WTC11 (cell line): ENCODE measurements around the gene TIAM2. TPM values are rescaled to one million over a fixed set of nuclear protein-coding genes. Genes with fewer than 3 reads are reported as not detected.

Experiments
- ATAC-seq: fragments of 200-7000 bp; cut with Tn5 transposase; 2 replicates; pipeline ENCODE4 v1.10.0; 2021; ENCODE audit warnings: mild to moderate bottlenecking, moderate library complexity
- CTCF ChIA-PET: fragments of 300-600 bp; sonication (Branson Sonifier 250); formaldehyde crosslinking; loops from one replicate; lab custom pipeline; 2021; ENCODE audit warnings: antibody characterized with exemption; lab: Charles Lee
- POLR2A ChIA-PET: fragments of 350-600 bp; sonication (Branson Sonifier 250); formaldehyde crosslinking; loops from one replicate; lab custom pipeline; 2021; ENCODE audit warnings: antibody characterized with exemption; lab: Charles Lee
- DNase-seq: peaks from one replicate; pipeline ENCODE4 v3.0.0; 2021; ENCODE audit warnings: low spot score
- H3K27ac Mint-ChIP-seq: 2 replicates; pipeline ENCODE4 v1.8.0; 2021; ENCODE audit warnings: mixed read lengths
- H3K27me3 Mint-ChIP-seq: 2 replicates; pipeline ENCODE4 v1.8.0; 2021; ENCODE audit warnings: low read depth, mild to moderate bottlenecking, moderate library complexity, mixed read lengths
- H3K36me3 Mint-ChIP-seq: 2 replicates; pipeline ENCODE4 v1.8.0; 2021; ENCODE audit warnings: mixed read lengths
- H3K4me1 Mint-ChIP-seq: 2 replicates; pipeline ENCODE4 v1.8.0; 2022; ENCODE audit warnings: mixed read lengths
- H3K4me3 Mint-ChIP-seq: 2 replicates; pipeline ENCODE4 v1.8.0; 2021; ENCODE audit warnings: mild to moderate bottlenecking, moderate library complexity, mixed read lengths
- H3K9me3 Mint-ChIP-seq: 2 replicates; pipeline ENCODE4 v1.8.0; 2021; ENCODE audit warnings: mixed read lengths
- AR ChIP-seq: fragments of 250-450 bp; sonication (Bioruptor Pico); IDR thresholded peaks from 2 replicates; pipeline ENCODE4 v1.9.0; 2021; ENCODE audit warnings: mild to moderate bottlenecking
- CBFB ChIP-seq: sonication (generic); formaldehyde crosslinking; IDR thresholded peaks from 2 replicates; pipeline ENCODE4 v1.8.1; 2022; ENCODE audit warnings: mild to moderate bottlenecking, low read depth, missing genetic modification reagents
- CREB1 ChIP-seq: sonication (generic); formaldehyde crosslinking; IDR thresholded peaks from 2 replicates; pipeline ENCODE4 v1.8.0; 2023; ENCODE audit warnings: mild to moderate bottlenecking, missing genetic modification reagents
- FOXJ3 ChIP-seq: sonication (generic); formaldehyde crosslinking; IDR thresholded peaks from 2 replicates; pipeline ENCODE4 v1.9.0; 2021; ENCODE audit warnings: missing genetic modification reagents, mild to moderate bottlenecking, borderline replicate concordance
- GRHL2 ChIP-seq: fragments of 250-450 bp; sonication (Bioruptor Pico); IDR thresholded peaks from 2 replicates; pipeline ENCODE4 v1.8.0; 2022; ENCODE audit warnings: mild to moderate bottlenecking, moderate library complexity; ENCODE audit not compliant: insufficient replicate concordance, severe bottlenecking
- HMGA2 ChIP-seq: fragments of 250-450 bp; sonication (Bioruptor Pico); IDR thresholded peaks from 2 replicates; pipeline ENCODE4 v1.4.0; 2021; ENCODE audit warnings: mild to moderate bottlenecking, moderate library complexity
- JAZF1 ChIP-seq: fragments of 250-450 bp; sonication (Bioruptor Pico); IDR thresholded peaks from 2 replicates; pipeline ENCODE4 v1.9.0; 2021; ENCODE audit warnings: moderate library complexity, mild to moderate bottlenecking, inconsistent platforms
- NFATC4 ChIP-seq: fragments of 250-450 bp; sonication (Bioruptor Pico); IDR thresholded peaks from 2 replicates; pipeline ENCODE4 v1.9.0; 2021; ENCODE audit warnings: mild to moderate bottlenecking
- NFE2L1 ChIP-seq: sonication (generic); formaldehyde crosslinking; IDR thresholded peaks from 2 replicates; pipeline ENCODE4 v1.8.1; 2023; ENCODE audit warnings: missing genetic modification reagents
- NR1H2 ChIP-seq: sonication (generic); formaldehyde crosslinking; IDR thresholded peaks from 2 replicates; pipeline ENCODE4 v1.9.0; 2021; ENCODE audit warnings: mild to moderate bottlenecking, moderate library complexity, missing genetic modification reagents
- NR3C1 ChIP-seq: sonication (generic); formaldehyde crosslinking; conservative IDR thresholded peaks from 2 replicates; pipeline ENCODE4 v1.8.1; 2023; ENCODE audit warnings: low read depth, mild to moderate bottlenecking, missing genetic modification reagents
- RELA ChIP-seq: sonication (generic); formaldehyde crosslinking; IDR thresholded peaks from 2 replicates; pipeline ENCODE4 v1.8.1; 2022; ENCODE audit warnings: missing genetic modification reagents, mild to moderate bottlenecking, borderline replicate concordance
- SP1 ChIP-seq: sonication (generic); formaldehyde crosslinking; conservative IDR thresholded peaks from 2 replicates; pipeline ENCODE4 v1.8.1; 2022; ENCODE audit warnings: missing genetic modification reagents
- TCF7 ChIP-seq: sonication (generic); formaldehyde crosslinking; IDR thresholded peaks from 2 replicates; pipeline ENCODE4 v1.8.0; 2022; ENCODE audit warnings: mild to moderate bottlenecking, low read depth, missing genetic modification reagents, moderate library complexity
- ZNF121 ChIP-seq: sonication (generic); formaldehyde crosslinking; IDR thresholded peaks from 2 replicates; pipeline ENCODE4 v1.8.0; 2023; ENCODE audit warnings: missing genetic modification reagents
- ZNF263 ChIP-seq: sonication (generic); formaldehyde crosslinking; IDR thresholded peaks from 2 replicates; pipeline ENCODE4 v1.8.1; 2022; ENCODE audit warnings: low read depth, mild to moderate bottlenecking, moderate library complexity, missing genetic modification reagents
- ZNF281 ChIP-seq: sonication (generic); formaldehyde crosslinking; IDR thresholded peaks from 2 replicates; pipeline ENCODE4 v1.8.0; 2023; ENCODE audit warnings: mild to moderate bottlenecking, missing genetic modification reagents
- ZNF512 ChIP-seq: sonication (generic); formaldehyde crosslinking; IDR thresholded peaks from 2 replicates; pipeline ENCODE4 v1.8.1; 2022; ENCODE audit warnings: missing genetic modification reagents, borderline replicate concordance
- total RNA-seq: library from RNA; stranded (reverse); gene quantifications from 3 replicates; pipeline ENCODE4 v1.2.3, GENCODE V29; 2021
- TF ChIP-seq, protein P1 (sequence below): sonication (generic); formaldehyde crosslinking; IDR thresholded peaks from 2 replicates; pipeline ENCODE4 v1.8.0; 2023; ENCODE audit warnings: missing genetic modification reagents
- TF ChIP-seq, protein P2 (sequence below): fragments of 250-450 bp; sonication (Bioruptor Pico); conservative IDR thresholded peaks from 2 replicates; pipeline ENCODE4 v1.9.0; 2021; ENCODE audit warnings: mild to moderate bottlenecking
- TF ChIP-seq, protein P3 (sequence below): sonication (generic); formaldehyde crosslinking; IDR thresholded peaks from 2 replicates; pipeline ENCODE4 v1.8.1; 2022; ENCODE audit warnings: low read depth, missing genetic modification reagents, borderline replicate concordance

Gene TIAM2
- total RNA-seq, 1 experiment from 2014 or later = 15.1 TPM

- CTCF ChIA-PET = no interaction called here
Observed at GRCh38 chr6:155077784-155078183, 82.7 kb downstream of the TIAM2 start.

DNA sequence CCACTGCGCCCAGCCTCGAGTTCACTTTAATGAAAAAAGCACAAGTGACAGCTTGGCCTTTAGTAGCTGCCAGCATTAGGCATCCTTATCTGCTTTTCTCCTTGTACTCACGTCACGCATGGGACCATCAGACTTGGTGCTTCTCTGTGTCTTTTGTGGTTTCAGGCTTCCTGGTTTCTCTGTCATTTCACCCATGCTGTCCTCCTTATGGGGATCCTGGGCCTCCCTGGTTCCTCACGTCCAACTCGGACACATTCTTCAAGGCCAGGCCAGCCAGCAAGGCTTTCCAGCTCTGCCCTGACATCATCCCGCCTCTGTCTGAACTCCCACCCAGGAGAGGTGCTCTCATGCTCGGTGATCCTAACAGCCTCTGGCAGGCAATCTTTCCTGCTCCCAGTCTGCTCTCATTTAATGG is 83.2 kb downstream of the TIAM2 start:
- CTCF ChIA-PET = no interaction called here
- no peak for ATAC-seq
- POLR2A ChIA-PET = interaction anchor here (0.8 kb wide), 1 partner anchor 33 kb away, joined by 3 read pairs; no protein-coding TSS in a partner anchor
- no peaks in the 10 kb centered on the region for H3K36me3 Mint-ChIP-seq
- no peak for DNase-seq
- no peaks in the 10 kb centered on the region for H3K27me3 Mint-ChIP-seq
- H3K4me3 Mint-ChIP-seq = no peak overlapping the region
- H3K27ac Mint-ChIP-seq = 0 out of 2 replicates have a peak overlapping the region, but pooled peaks have one; percentile 57
- H3K9me3 Mint-ChIP-seq = no peaks in the 10 kb centered on the region
- H3K4me1 Mint-ChIP-seq = peaks cover 23% of the 10 kb centered on the region
- TF ChIP-seq CREB1 (CRISPR knock-in tag) (no peak), ZNF263 (no peak), ZNF281 (no peak), SP1 (CRISPR knock-in tag) (no peak), RELA (CRISPR knock-in tag) (no peak), NR1H2 (CRISPR knock-in tag) (no peak), NFE2L1 (CRISPR knock-in tag) (no peak), TCF7 (no peak), NFATC4 (CRISPR knock-in tag) (no peak), GRHL2 (CRISPR knock-in tag) (no peak), ZNF121 (no peak), JAZF1 (CRISPR knock-in tag) (no peak), ZNF512 (CRISPR knock-in tag) (no peak), NR3C1 (CRISPR knock-in tag) (no peak)
- TF ChIP-seq, protein P1, sequence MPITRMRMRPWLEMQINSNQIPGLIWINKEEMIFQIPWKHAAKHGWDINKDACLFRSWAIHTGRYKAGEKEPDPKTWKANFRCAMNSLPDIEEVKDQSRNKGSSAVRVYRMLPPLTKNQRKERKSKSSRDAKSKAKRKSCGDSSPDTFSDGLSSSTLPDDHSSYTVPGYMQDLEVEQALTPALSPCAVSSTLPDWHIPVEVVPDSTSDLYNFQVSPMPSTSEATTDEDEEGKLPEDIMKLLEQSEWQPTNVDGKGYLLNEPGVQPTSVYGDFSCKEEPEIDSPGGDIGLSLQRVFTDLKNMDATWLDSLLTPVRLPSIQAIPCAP = no peak
- TF ChIP-seq, protein P2, sequence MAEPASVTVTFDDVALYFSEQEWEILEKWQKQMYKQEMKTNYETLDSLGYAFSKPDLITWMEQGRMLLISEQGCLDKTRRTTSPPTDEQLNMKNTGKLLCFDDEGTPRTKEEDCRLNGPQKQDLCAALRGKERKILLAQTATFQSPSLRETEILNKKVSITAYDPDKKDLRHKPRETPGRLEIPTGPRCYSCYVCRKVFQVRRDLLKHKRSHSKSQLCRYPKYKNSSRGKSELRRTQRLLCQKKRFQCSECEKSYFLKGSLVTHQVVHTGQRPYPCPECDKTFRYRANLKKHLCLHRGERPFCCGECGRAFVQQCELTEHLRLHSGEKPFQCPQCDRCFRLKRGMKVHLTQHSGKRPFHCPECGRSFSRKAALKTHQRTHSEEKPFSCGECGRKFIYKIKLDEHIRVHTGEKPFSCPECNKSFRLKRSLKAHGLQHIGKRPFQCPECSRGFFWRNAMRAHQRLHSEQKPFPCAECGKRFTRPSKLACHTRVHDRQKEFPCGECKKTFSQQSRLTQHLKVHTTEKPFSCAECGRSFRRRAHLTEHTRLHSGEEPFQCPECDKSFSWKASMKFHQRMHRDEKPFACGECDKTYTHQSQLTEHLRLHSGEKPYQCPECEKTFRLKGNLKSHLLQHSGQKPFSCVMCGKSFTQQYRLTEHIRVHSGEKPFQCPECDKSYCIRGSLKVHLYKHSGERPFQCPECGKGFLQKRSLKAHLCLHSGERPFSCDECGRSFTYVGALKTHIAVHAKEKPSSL (CRISPR knock-in tag) = no peak

More at GRCh38 chr6:155077784-155078183, 82.7 kb downstream of the TIAM2 start:
- Mint-ChIP-seq H3K4me1 (peaks cover 23% of the 10 kb centered on the region), H3K4me3 (no peak overlapping the region), H3K27ac (peak overlapping the region; percentile 57), H3K9me3 (no peaks in the 10 kb centered on the region), H3K27me3 (no peaks in the 10 kb centered on the region), H3K36me3 (no peaks in the 10 kb centered on the region)
- POLR2A ChIA-PET = interaction anchor here (0.8 kb wide), 1 partner anchor 34 kb away, joined by 3 read pairs; no protein-coding TSS in a partner anchor
- ATAC-seq = no peak
- no peak for TF ChIP-seq HMGA2 (CRISPR knock-in tag)
- no peak for TF ChIP-seq CBFB (CRISPR knock-in tag)
- TF ChIP-seq AR = no peak
- no peak for TF ChIP-seq FOXJ3
- TF ChIP-seq, protein P3, sequence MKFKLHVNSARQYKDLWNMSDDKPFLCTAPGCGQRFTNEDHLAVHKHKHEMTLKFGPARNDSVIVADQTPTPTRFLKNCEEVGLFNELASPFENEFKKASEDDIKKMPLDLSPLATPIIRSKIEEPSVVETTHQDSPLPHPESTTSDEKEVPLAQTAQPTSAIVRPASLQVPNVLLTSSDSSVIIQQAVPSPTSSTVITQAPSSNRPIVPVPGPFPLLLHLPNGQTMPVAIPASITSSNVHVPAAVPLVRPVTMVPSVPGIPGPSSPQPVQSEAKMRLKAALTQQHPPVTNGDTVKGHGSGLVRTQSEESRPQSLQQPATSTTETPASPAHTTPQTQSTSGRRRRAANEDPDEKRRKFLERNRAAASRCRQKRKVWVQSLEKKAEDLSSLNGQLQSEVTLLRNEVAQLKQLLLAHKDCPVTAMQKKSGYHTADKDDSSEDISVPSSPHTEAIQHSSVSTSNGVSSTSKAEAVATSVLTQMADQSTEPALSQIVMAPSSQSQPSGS (CRISPR knock-in tag) = no peak
- DNase-seq = no peak
